ENCODE data around the gene C15orf39.
A peak's percentile ranks its signal among the peaks of the same experiment; 100 is the strongest.

Gene C15orf39

GRCh38 chr15:75198560-75199356, 2.9 kb upstream of the C15orf39 start:
- no peak for TF ChIP-seq CTCF (conservative IDR thresholded peaks at IDR 0.05; ENCODE audit: low read length)
- no peak overlapping the region for H3K4me3 ChIP-seq (ENCODE audit: low read length)
- no peak for DNase-seq (ENCODE audit: low read depth)

GRCh38 chr15:75199357-75199940, 2.2 kb upstream of the C15orf39 start:
- no peak overlapping the region for H3K4me3 ChIP-seq (ENCODE audit: low read length)
- TF ChIP-seq CTCF (conservative IDR thresholded peaks at IDR 0.05; ENCODE audit: low read length): no peak
- DNase-seq (ENCODE audit: low read depth): no peak

- TF ChIP-seq CTCF (conservative IDR thresholded peaks at IDR 0.05; ENCODE audit: low read length): no peak
- DNase-seq (ENCODE audit: low read depth): no peak
- H3K4me3 ChIP-seq (ENCODE audit: low read length): no peak overlapping the region
These were observed 1.3 kb upstream of the C15orf39 start for GRCh38 chr15:75200391-75200764.

- H3K4me3 ChIP-seq (ENCODE audit: low read length): peak overlapping the region; percentile 95
- no peak for TF ChIP-seq CTCF (conservative IDR thresholded peaks at IDR 0.05; ENCODE audit: low read length)
- no peak for DNase-seq (ENCODE audit: low read depth)
These were observed 692 bp upstream of the C15orf39 start for GRCh38 chr15:75200765-75201615.

GRCh38 chr15:75202251-75203016, 752 bp downstream of the C15orf39 start:
- H3K4me3 ChIP-seq (ENCODE audit: low read length): peak overlapping the region; percentile 95
- TF ChIP-seq CTCF (conservative IDR thresholded peaks at IDR 0.05; ENCODE audit: low read length): no peak; the same call in 1 of the 2 replicates
- DNase-seq (ENCODE audit: low read depth): peak; percentile 85

- peak; percentile 11 for DNase-seq (ENCODE audit: low read depth)
- peak overlapping the region; percentile 95 for H3K4me3 ChIP-seq (ENCODE audit: low read length)
- no peak for TF ChIP-seq CTCF (conservative IDR thresholded peaks at IDR 0.05; ENCODE audit: low read length)
These were observed 1.6 kb downstream of the C15orf39 start for GRCh38 chr15:75203017-75203907.
